Measurements from ENCODE around the gene KDM4B.
"Not testable (repeated sequence)": the region's sequence is repeated elsewhere in the genome, so short reads cannot be mapped to it uniquely, and the experiment has no call there.

KDM4B gene

GRCh38 chr19:5148794-5149190, 179.9 kb downstream of the KDM4B start:
- peak overlapping the region in 12 of 21 experiments; percentile 23 to 89 (median 78) for H3K27ac ChIP-seq
- H3K4me3 ChIP-seq: no peak overlapping the region

DNA sequence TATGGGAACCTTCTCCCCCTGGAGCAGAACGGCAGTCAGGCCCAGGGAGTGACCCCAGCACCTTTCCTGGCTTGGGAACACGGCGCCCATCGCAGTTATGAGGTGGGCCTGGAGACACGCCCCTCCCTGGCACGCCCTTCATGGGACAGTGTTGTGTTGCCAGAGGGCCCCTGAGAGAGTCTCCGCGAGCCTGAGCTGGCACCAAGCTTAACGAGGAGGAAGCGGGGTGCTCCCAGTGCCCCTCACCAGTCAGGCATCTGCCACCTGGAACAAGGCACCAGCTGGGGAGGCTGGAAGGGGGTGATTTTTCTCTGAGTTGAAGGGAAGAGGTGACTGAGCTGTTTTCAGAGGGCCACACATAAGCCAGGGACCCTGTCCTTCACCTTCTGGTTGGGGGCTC, 180.6 kb downstream of the KDM4B start:
- peak overlapping the region in 2 of 21 experiments; percentile 82 to 89 for H3K27ac ChIP-seq
- H3K4me3 ChIP-seq: no peak overlapping the region

- H3K4me3 ChIP-seq: no peak overlapping the region
These were observed 181.3 kb downstream of the KDM4B start for GRCh38 chr19:5149932-5150901.

DNA sequence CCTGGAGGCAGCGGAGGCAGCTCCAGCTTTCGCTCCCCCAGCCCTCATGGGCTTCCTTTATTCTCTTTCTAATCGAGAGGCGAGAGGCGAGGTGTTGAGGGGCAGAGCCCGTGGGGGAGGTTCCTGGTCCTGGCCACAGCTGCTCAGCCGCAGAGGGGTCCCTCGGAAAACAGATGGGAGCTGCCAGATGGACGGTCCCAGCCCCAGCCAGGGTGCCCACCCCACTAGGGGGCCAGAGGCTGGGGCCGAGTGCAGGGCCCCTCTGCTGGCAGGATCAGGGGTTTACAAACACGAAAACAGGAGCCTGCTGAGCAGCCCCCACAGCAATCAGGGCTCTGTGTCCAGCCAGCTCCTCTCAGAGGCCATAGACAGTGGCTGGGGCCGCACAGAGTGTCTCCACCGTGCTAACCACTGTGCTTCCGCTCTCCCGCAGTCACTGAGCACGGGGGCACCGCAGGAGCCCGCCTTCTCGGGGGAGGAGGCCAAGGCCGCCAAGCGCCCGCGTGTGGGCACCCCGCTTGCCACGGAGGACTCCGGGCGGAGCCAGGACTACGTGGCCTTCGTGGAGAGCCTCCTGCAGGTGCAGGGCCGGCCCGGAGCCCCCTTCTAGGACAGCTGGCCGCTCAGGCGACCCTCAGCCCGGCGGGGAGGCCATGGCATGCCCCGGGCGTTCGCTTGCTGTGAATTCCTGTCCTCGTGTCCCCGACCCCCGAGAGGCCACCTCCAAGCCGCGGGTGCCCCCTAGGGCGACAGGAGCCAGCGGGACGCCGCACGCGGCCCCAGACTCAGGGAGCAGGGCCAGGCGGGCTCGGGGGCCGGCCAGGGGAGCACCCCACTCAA, 182.2 kb downstream of the KDM4B start:
- Histone ChIP-seq H3K4me3 (no peak overlapping the region), H3K27ac (no peak overlapping the region)

More at GRCh38 chr19:5149932-5150901, 181.3 kb downstream of the KDM4B start:
- H3K27ac ChIP-seq: peak overlapping the region in 2 of 21 experiments; percentile 82 to 89

GRCh38 chr19:5152013-5152763, 183.3 kb downstream of the KDM4B start:
- H3K27ac ChIP-seq: no peak overlapping the region
- no peak overlapping the region for H3K4me3 ChIP-seq

- H3K27ac ChIP-seq: no peak overlapping the region
- no peak overlapping the region for H3K4me3 ChIP-seq
These were observed 184.0 kb downstream of the KDM4B start for GRCh38 chr19:5152767-5153532.

DNA sequence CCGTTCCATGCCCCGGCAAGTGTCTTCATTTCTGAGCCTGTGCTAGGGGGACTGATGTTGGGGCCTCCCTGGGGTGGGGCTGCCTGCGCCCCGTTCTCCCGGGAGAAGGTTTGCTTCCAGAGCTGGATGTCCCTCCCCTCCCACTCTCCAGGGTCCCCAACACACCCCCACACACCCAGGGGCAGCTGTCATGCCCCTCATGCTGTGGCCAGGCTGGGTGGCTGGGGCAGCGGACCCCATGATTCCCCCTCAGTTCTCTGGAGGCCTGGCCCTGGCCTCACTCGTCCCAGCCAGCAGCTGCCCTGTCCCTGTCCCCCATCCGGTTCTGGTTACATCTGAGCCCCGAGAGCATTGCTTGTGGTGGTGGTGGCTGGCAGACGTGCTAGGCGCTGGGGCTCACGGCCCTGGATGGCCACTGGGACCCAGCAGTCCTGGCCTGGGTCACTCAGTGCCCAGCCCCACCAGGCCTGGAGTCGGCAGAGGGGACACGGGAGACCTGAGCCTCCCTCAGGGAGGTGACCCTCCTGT, 184.8 kb downstream of the KDM4B start:
- no peak overlapping the region for H3K4me3 ChIP-seq
- no peak overlapping the region for H3K27ac ChIP-seq

DNA sequence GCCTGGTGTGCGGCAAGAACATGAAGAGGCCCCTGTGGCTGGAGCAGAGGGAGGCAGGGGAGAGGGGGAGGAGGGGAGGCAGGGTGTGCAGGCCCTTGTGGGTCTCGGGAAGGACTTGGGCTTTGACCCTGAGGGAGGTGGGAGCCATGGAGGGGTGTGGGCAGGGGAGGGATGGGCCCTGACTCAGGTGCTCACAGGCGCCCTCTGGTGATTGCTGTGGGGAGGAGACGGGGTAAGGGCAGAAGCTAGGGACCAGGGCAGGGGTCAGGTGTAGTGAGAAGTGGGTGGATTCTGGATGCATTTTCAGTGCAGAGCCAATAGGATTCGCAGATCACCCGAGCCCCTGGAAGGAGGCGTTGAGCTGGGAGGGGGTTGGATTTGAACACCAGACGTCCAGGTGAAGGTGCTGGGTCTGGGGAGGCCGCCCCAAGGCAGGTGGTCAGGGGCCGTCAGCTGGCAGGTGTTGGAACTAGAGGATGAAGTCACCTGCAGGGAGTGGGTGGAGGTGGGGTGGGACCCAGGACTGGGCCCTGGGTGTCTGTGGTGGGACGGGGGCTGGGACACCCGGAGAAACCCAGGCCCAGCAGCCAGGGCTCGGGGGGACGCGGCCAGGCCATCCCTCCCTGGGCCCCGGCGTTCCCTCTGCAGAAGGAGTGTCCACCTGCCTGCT, 185.4 kb downstream of the KDM4B start:
- Histone ChIP-seq H3K4me3 (no peak overlapping the region), H3K27ac (no peak overlapping the region)

GRCh38 chr19:5154799-5155426, 186.0 kb downstream of the KDM4B start:
- Histone ChIP-seq H3K4me3 (no peak overlapping the region), H3K27ac (no peak overlapping the region)

- H3K27ac ChIP-seq: no peak overlapping the region
- H3K4me3 ChIP-seq: no peak overlapping the region
These were observed 186.8 kb downstream of the KDM4B start for GRCh38 chr19:5155586-5156210.

DNA sequence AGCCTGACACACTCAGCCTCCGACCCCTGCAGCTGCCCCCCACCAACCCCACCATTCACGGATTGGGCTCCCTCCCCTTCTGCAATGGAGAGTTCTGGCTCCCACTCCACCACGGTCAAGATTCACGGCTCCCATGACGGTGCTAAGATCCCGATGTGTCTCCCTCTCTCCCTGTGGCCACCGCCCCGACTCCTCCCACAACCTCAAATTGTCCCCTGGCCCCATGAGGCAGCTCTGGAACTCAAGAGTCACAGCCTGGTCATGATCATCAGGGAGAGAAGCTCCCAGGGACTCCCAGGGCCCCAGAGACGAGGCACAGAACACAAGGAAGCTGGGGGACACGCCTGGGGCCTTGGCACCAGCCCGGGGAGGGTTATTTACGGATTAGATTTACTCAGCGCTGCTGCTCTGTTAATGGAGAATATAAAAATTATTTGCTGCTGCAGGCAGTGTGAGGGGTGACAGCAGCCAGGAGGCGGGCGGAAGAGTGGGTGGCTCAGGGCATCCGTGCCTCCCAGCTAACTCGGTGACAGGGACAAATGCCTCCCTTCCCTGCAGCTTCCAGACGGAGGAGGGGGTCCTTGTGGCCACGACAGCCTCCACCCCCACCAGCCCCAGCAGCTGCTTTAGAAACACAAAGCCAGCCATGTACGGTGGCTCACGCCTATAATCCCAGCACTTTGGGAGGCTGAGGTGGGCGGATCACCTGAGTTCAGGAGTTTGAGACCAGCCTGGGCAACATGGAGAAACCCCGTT, 187.5 kb downstream of the KDM4B start:
- Histone ChIP-seq H3K27ac (no peak overlapping the region), H3K4me3 (no peak overlapping the region)

GRCh38 chr19:5157186-5157585, 188.3 kb downstream of the KDM4B start:
- no peak overlapping the region for H3K27ac ChIP-seq
- no peak overlapping the region for H3K4me3 ChIP-seq

DNA sequence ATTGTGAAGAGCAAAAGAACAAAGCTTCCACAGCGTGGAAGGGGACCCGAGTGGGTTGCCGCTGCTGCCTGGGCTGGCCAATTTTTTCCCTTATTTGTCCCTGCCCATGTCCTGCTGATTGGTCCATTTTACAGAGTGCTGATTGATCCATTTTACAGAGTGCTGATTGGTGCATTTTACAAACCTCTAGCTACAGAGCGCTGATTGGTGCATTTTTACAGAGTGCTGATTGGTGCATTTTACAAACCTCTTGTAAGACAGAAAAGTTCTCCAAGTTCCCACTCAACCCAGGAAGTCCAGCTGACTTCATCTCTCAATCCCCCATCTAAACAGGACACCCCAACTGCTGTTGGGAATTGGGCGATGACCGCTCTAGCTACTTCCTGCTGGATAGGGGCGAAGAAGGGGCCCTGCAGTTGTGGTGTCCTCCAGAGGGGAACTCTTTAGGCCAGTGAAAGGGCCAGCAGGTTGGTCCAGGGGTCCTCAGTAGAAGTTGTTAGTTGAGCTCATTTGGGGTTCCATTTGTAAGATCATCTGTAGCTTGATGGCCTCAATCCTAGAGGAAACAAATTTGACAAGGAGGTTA, 189.7 kb downstream of the KDM4B start:
- H3K27ac ChIP-seq, H3K4me3 ChIP-seq: not testable (repeated sequence)

GRCh38 chr19:5160158-5160795, 191.4 kb downstream of the KDM4B start:
- not testable (repeated sequence) for H3K4me3 ChIP-seq, H3K27ac ChIP-seq

- H3K4me3 ChIP-seq, H3K27ac ChIP-seq: not testable (repeated sequence)
These were observed 196.2 kb downstream of the KDM4B start for GRCh38 chr19:5164845-5165696.

Data from skin epidermis (tissue), 12 donors.